Stimulated activated CD4-positive, alpha-beta T cell treated with anti-CD3 and anti-CD28 coated beads, Interleukin-4, amount 100 ng/mL, for 24 hours (primary cell): Measurements from ENCODE around the gene PAFAH1B1.

Source experiments
- DNase-seq: peaks from one replicate; pipeline ENCODE4 v3.0.0-alpha.2; 2020

Gene PAFAH1B1

GRCh38 chr17:2723505-2723996 is 130.1 kb downstream of the PAFAH1B1 start:
- DNase-seq, result no peak

- DNase-seq, result no peak
Measured at GRCh38 chr17:2723997-2724783, 130.7 kb downstream of the PAFAH1B1 start.

GRCh38 chr17:2724784-2725164 is 131.3 kb downstream of the PAFAH1B1 start:
- peak; percentile 37 for DNase-seq

GRCh38 chr17:2730764-2731353 is 137.4 kb downstream of the PAFAH1B1 start:
- no peak for DNase-seq

GRCh38 chr17:2731807-2732206 is 138.4 kb downstream of the PAFAH1B1 start:
- DNase-seq, result no peak

GRCh38 chr17:2734939-2735338 is 141.5 kb downstream of the PAFAH1B1 start:
- no peak for DNase-seq
